NCI-H2107 (cell line): Measurements from ENCODE around the gene HSD17B3.
A peak's percentile ranks its signal among the peaks of the same experiment; 100 is the strongest.
"Not testable (repeated sequence)": the region's sequence is repeated elsewhere in the genome, so short reads cannot be mapped to it uniquely, and the experiment has no call there.

Source experiments
- DNase-seq: peaks from one replicate; lab custom pipeline; 2025; lab: John Stamatoyannopoulos, UW

HSD17B3 gene

GRCh38 chr9:96236337-96236736 is 65.6 kb downstream of the HSD17B3 start:
- DNase-seq: not testable (repeated sequence)

GRCh38 chr9:96232539-96233241 is 69.3 kb downstream of the HSD17B3 start:
- DNase-seq: no peak

- DNase-seq: no peak
Observed at GRCh38 chr9:96232164-96232538, 69.8 kb downstream of the HSD17B3 start.

GRCh38 chr9:96230002-96230401 is 72.0 kb downstream of the HSD17B3 start:
- DNase-seq: no peak

GRCh38 chr9:96222132-96222531 is 79.8 kb downstream of the HSD17B3 start:
- no peak for DNase-seq

- no peak for DNase-seq
Observed at GRCh38 chr9:96219900-96220257, 82.1 kb downstream of the HSD17B3 start.

- DNase-seq: no peak
Observed at GRCh38 chr9:96219026-96219899, 82.7 kb downstream of the HSD17B3 start.

GRCh38 chr9:96217754-96218693 is 84.0 kb downstream of the HSD17B3 start:
- DNase-seq: peak; percentile 20

GRCh38 chr9:96217294-96217707 is 84.7 kb downstream of the HSD17B3 start:
- DNase-seq: no peak

- no peak for DNase-seq
Observed at GRCh38 chr9:96216583-96216982, 85.4 kb downstream of the HSD17B3 start.

- no peak for DNase-seq
Observed at GRCh38 chr9:96215841-96216240, 86.1 kb downstream of the HSD17B3 start.

GRCh38 chr9:96214635-96215034 is 87.3 kb downstream of the HSD17B3 start:
- no peak for DNase-seq

- no peak for DNase-seq
Observed at GRCh38 chr9:96209407-96210271, 92.3 kb downstream of the HSD17B3 start.

- no peak for DNase-seq
Observed at GRCh38 chr9:96206156-96206751, 95.7 kb downstream of the HSD17B3 start.

- DNase-seq: no peak
Observed at GRCh38 chr9:96204853-96205252, 97.1 kb downstream of the HSD17B3 start.

- no peak for DNase-seq
Observed at GRCh38 chr9:96203867-96204501, 98.0 kb downstream of the HSD17B3 start.

- DNase-seq: no peak
Observed at GRCh38 chr9:96202971-96203780, 98.8 kb downstream of the HSD17B3 start.

GRCh38 chr9:96201140-96201539 is 100.8 kb downstream of the HSD17B3 start:
- no peak for DNase-seq

- DNase-seq: no peak
Observed at GRCh38 chr9:96199006-96199405, 103.0 kb downstream of the HSD17B3 start.

- DNase-seq: no peak
Observed at GRCh38 chr9:96195541-96195940, 106.4 kb downstream of the HSD17B3 start.
